ENCODE results near the gene PRR35.

Gene PRR35

GRCh38 chr16:565419-566330 lies 5.5 kb downstream of the PRR35 start:
- DNase-seq = no peak

GRCh38 chr16:566475-567372 lies 6.5 kb downstream of the PRR35 start, which contains the start of gene NHLRC4:
Gene NHLRC4, plus strand, starts transcription at chr16:567005. Its CDS starts 1,043 bp downstream, at chr16:568048.
- DNase-seq = peak; percentile 36

- no peak for DNase-seq
Measured at GRCh38 chr16:567373-568256, 7.4 kb downstream of the PRR35 start.

GRCh38 chr16:568401-569258 lies 8.4 kb downstream of the PRR35 start:
- no peak for DNase-seq

GRCh38 chr16:569445-570254 lies 9.5 kb downstream of the PRR35 start, which contains the start of gene PIGQ:
Gene PIGQ, plus strand, starts transcription at chr16:569968. Its CDS starts 4,107 bp downstream, at chr16:574075.
- peak; percentile 56 for DNase-seq

- DNase-seq = no peak
Measured at GRCh38 chr16:572865-573650, 12.9 kb downstream of the PRR35 start.

GRCh38 chr16:574021-574760 lies 14.0 kb downstream of the PRR35 start:
- no peak for DNase-seq

GRCh38 chr16:575354-576196 lies 15.4 kb downstream of the PRR35 start:
- no peak for DNase-seq

- no peak for DNase-seq
Measured at GRCh38 chr16:576197-576822, 16.1 kb downstream of the PRR35 start.

- DNase-seq = no peak
Measured at GRCh38 chr16:576823-577201, 16.6 kb downstream of the PRR35 start.

GRCh38 chr16:577796-578195 lies 17.6 kb downstream of the PRR35 start:
- no peak for DNase-seq

- DNase-seq = no peak
Measured at GRCh38 chr16:578232-578869, 18.2 kb downstream of the PRR35 start.

- peak; percentile 58 for DNase-seq
Measured at GRCh38 chr16:578870-579405, 18.7 kb downstream of the PRR35 start.

GRCh38 chr16:580141-580945 lies 20.1 kb downstream of the PRR35 start:
- DNase-seq = no peak

- DNase-seq = no peak
Measured at GRCh38 chr16:580946-581498, 20.8 kb downstream of the PRR35 start.

All from fibroblast of skin of right quadriceps (primary cell).